Neural progenitor cell (in vitro differentiated cells): Measurements from ENCODE around the gene TMEM200B.

ENCODE experiments used
- CTCF ChIP-seq: fragments of 200-600 bp; sonication (generic); IDR thresholded peaks from 2 replicates; pipeline ENCODE4 v1.5.1; 2017; ENCODE audit warnings: antibody characterized with exemption, mild to moderate bottlenecking
- EZH2phosphoT487 ChIP-seq: fragments of 200-600 bp; sonication (generic); IDR thresholded peaks from 2 replicates; pipeline ENCODE4 v1.6.1; 2017; ENCODE audit warnings: antibody characterized with exemption

GRCh38 chr1:29129916-29130315 lies 6.2 kb upstream of the TMEM200B start:
- TF ChIP-seq CTCF = no peak
- TF ChIP-seq EZH2phosphoT487 = no peak
